Astrocyte (in vitro differentiated cells and primary cell): ENCODE results near the gene RASA2. TPM values are rescaled to one million over a fixed set of nuclear protein-coding genes. Genes with fewer than 3 reads are reported as not detected.

Experiments used
- DNase-seq: peaks from one replicate; pipeline ENCODE4 v3.0.0-alpha.2; 2010; ENCODE audit warnings: low read depth
- FAIRE-seq: peaks from 2 replicates; lab custom pipeline; 2011; peaks lifted over from hg19 to GRCh38; lab: Jason Lieb, UNC
- H2AFZ ChIP-seq: 2 replicates; pipeline ENCODE4 v1.6.0; 2012; ENCODE audit warnings: low read depth, low read length, inconsistent platforms
- H3K27ac ChIP-seq: 2 replicates; pipeline ENCODE4 v1.5.1; 2011; ENCODE audit warnings: low read depth, low read length, inconsistent platforms
- H3K27me3 ChIP-seq: 2 replicates; pipeline ENCODE4 v1.6.0; 2011; ENCODE audit warnings: low read length, inconsistent platforms; ENCODE audit not compliant: insufficient read depth
- H3K36me3 ChIP-seq: 2 replicates; pipeline ENCODE4 v1.5.1; 2011; ENCODE audit warnings: low read length, inconsistent platforms; ENCODE audit not compliant: insufficient read depth
- H3K4me1 ChIP-seq: 2 replicates; pipeline ENCODE4 v1.5.1; 2011; ENCODE audit warnings: low read length, inconsistent platforms; ENCODE audit not compliant: insufficient read depth
- H3K4me2 ChIP-seq: 2 replicates; pipeline ENCODE4 v1.6.0; 2012; ENCODE audit warnings: low read length, inconsistent platforms
- H3K4me3 ChIP-seq: 2 replicates; pipeline ENCODE4 v1.5.1; 2011; ENCODE audit warnings: low read depth, mild to moderate bottlenecking, low read length, inconsistent platforms; ENCODE audit not compliant: insufficient read depth
- H3K79me2 ChIP-seq: 2 replicates; pipeline ENCODE4 v1.6.0; 2012; ENCODE audit warnings: mild to moderate bottlenecking, low read length, inconsistent platforms; ENCODE audit not compliant: insufficient read depth
- H3K9ac ChIP-seq: 2 replicates; pipeline ENCODE4 v1.6.0; 2012; ENCODE audit warnings: mild to moderate bottlenecking, low read length, inconsistent platforms
- H3K9me3 ChIP-seq: 2 replicates; pipeline ENCODE4 v1.5.1; 2012; ENCODE audit warnings: low read depth, mild to moderate bottlenecking, low read length, inconsistent platforms; ENCODE audit not compliant: insufficient read depth
- H4K20me1 ChIP-seq: 2 replicates; pipeline ENCODE4 v1.6.0; 2012; ENCODE audit warnings: low read length, inconsistent platforms; ENCODE audit not compliant: insufficient read depth
- H3K27ac Mint-ChIP-seq: one replicate; pipeline ENCODE4 v1.8.0; 2021; ENCODE audit warnings: mild to moderate bottlenecking, mixed read lengths; ENCODE audit not compliant: unreplicated experiment
- H3K27me3 Mint-ChIP-seq: one replicate; pipeline ENCODE4 v1.8.0; 2021; ENCODE audit warnings: low read depth, mixed read lengths; ENCODE audit not compliant: unreplicated experiment
- H3K36me3 Mint-ChIP-seq: one replicate; pipeline ENCODE4 v1.8.0; 2021; ENCODE audit warnings: low read depth, mixed read lengths; ENCODE audit not compliant: unreplicated experiment
- H3K4me1 Mint-ChIP-seq: one replicate; pipeline ENCODE4 v1.8.0; 2021; ENCODE audit warnings: low read depth, mixed read lengths; ENCODE audit not compliant: unreplicated experiment
- H3K4me3 Mint-ChIP-seq: one replicate; pipeline ENCODE4 v1.8.0; 2021; ENCODE audit warnings: mild to moderate bottlenecking, moderate library complexity, mixed read lengths; ENCODE audit not compliant: unreplicated experiment
- H3K9me3 Mint-ChIP-seq: one replicate; pipeline ENCODE4 v1.8.0; 2021; ENCODE audit warnings: mild to moderate bottlenecking, mixed read lengths; ENCODE audit not compliant: unreplicated experiment
- EZH2 ChIP-seq: IDR thresholded peaks from 2 replicates; pipeline ENCODE4 v1.6.1; 2012; ENCODE audit warnings: mild to moderate bottlenecking, low read length, inconsistent platforms; ENCODE audit not compliant: insufficient read depth
- total RNA-seq: library from RNA; stranded (reverse); gene quantifications from 2 replicates; pipeline ENCODE4 v1.2.1, GENCODE V29; 2021
- TF ChIP-seq, protein P1 (sequence below): IDR thresholded peaks from 2 replicates; pipeline ENCODE4 v1.5.1; 2011; ENCODE audit warnings: low read depth, mild to moderate bottlenecking, inconsistent platforms, low read length, moderate library complexity; ENCODE audit not compliant: insufficient read depth

The RASA2 gene
- total RNA-seq, 1 donor from 2014 or later: 19.0 TPM

- DNase-seq: peak; percentile 40
- peaks cover 37% of the 10 kb centered on the region for H3K36me3 ChIP-seq
- Mint-ChIP-seq H3K36me3 (peaks cover 27% of the 10 kb centered on the region), H3K4me3 (no peak overlapping the region), H3K4me1 (peaks cover 24% of the 10 kb centered on the region), H3K27ac (no peak overlapping the region), H3K9me3 (peaks cover 2% of the 10 kb centered on the region), H3K27me3 (no peaks in the 10 kb centered on the region)
- no peaks in the 10 kb centered on the region for H3K9me3 ChIP-seq
- no peak for TF ChIP-seq EZH2
- TF ChIP-seq, protein P1, sequence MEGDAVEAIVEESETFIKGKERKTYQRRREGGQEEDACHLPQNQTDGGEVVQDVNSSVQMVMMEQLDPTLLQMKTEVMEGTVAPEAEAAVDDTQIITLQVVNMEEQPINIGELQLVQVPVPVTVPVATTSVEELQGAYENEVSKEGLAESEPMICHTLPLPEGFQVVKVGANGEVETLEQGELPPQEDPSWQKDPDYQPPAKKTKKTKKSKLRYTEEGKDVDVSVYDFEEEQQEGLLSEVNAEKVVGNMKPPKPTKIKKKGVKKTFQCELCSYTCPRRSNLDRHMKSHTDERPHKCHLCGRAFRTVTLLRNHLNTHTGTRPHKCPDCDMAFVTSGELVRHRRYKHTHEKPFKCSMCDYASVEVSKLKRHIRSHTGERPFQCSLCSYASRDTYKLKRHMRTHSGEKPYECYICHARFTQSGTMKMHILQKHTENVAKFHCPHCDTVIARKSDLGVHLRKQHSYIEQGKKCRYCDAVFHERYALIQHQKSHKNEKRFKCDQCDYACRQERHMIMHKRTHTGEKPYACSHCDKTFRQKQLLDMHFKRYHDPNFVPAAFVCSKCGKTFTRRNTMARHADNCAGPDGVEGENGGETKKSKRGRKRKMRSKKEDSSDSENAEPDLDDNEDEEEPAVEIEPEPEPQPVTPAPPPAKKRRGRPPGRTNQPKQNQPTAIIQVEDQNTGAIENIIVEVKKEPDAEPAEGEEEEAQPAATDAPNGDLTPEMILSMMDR: no peak
- H3K4me1 ChIP-seq: peaks cover 10% of the 10 kb centered on the region
- no peak for FAIRE-seq
- peaks cover 23% of the 10 kb centered on the region for H3K79me2 ChIP-seq
- H3K4me3 ChIP-seq: no peak overlapping the region
- H3K27me3 ChIP-seq: no peaks in the 10 kb centered on the region
- no peaks in the 10 kb centered on the region for H4K20me1 ChIP-seq
- no peak overlapping the region for H3K4me2 ChIP-seq
- H2AFZ ChIP-seq: no peak overlapping the region
- no peak overlapping the region for H3K27ac ChIP-seq
- no peak overlapping the region for H3K9ac ChIP-seq
These were observed 38.1 kb upstream of the RASA2 start for GRCh38 chr3:141448606-141449220.

- Mint-ChIP-seq H3K4me1 (peaks cover 20% of the 10 kb centered on the region), H3K9me3 (peaks cover 2% of the 10 kb centered on the region), H3K27ac (no peak overlapping the region), H3K27me3 (no peaks in the 10 kb centered on the region), H3K4me3 (no peak overlapping the region), H3K36me3 (peaks cover 20% of the 10 kb centered on the region)
- H3K79me2 ChIP-seq: peaks cover 17% of the 10 kb centered on the region
- no peak overlapping the region for H2AFZ ChIP-seq
- H3K4me3 ChIP-seq: no peak overlapping the region
- peaks cover 15% of the 10 kb centered on the region for H3K4me1 ChIP-seq
- no peaks in the 10 kb centered on the region for H3K27me3 ChIP-seq
- no peak for TF ChIP-seq EZH2
- TF ChIP-seq, protein P1: no peak
- no peaks in the 10 kb centered on the region for H4K20me1 ChIP-seq
- no peak overlapping the region for H3K4me2 ChIP-seq
- H3K36me3 ChIP-seq: peaks cover 30% of the 10 kb centered on the region
- H3K27ac ChIP-seq: no peak overlapping the region
- no peak overlapping the region for H3K9ac ChIP-seq
- no peak for FAIRE-seq
- H3K9me3 ChIP-seq: no peaks in the 10 kb centered on the region
- no peak for DNase-seq
These were observed 37.4 kb upstream of the RASA2 start for GRCh38 chr3:141449424-141449823.

GRCh38 chr3:141450727-141451375 lies 36.0 kb upstream of the RASA2 start:
- no peaks in the 10 kb centered on the region for H3K9me3 ChIP-seq
- peaks cover 4% of the 10 kb centered on the region for H3K79me2 ChIP-seq
- no peaks in the 10 kb centered on the region for H3K27me3 ChIP-seq
- H4K20me1 ChIP-seq: no peaks in the 10 kb centered on the region
- no peaks in the 10 kb centered on the region for H3K9me3 Mint-ChIP-seq
- H2AFZ ChIP-seq: no peak overlapping the region
- FAIRE-seq (no peak), DNase-seq (no peak)
- H3K9ac ChIP-seq: no peak overlapping the region
- H3K4me3 ChIP-seq: no peak overlapping the region
- no peak overlapping the region for H3K4me2 ChIP-seq
- peaks cover 18% of the 10 kb centered on the region for H3K36me3 ChIP-seq
- TF ChIP-seq, protein P1: no peak
- no peak for TF ChIP-seq EZH2
- peaks cover 24% of the 10 kb centered on the region for H3K4me1 ChIP-seq
- no peak overlapping the region for H3K4me3 Mint-ChIP-seq
- H3K36me3 Mint-ChIP-seq: peaks cover 5% of the 10 kb centered on the region
- peaks cover 13% of the 10 kb centered on the region for H3K4me1 Mint-ChIP-seq
- no peak overlapping the region for H3K27ac ChIP-seq
- H3K27me3 Mint-ChIP-seq: no peaks in the 10 kb centered on the region
- H3K27ac Mint-ChIP-seq: no peak overlapping the region
